ENCODE measurements around the gene CTNNA3.

GRCh38 chr10:66550351-66550750 is 1145.6 kb downstream of the CTNNA3 start:
- TF ChIP-seq CTCF (IDR thresholded peaks at IDR 0.05), result no peak
- no peak for TF ChIP-seq POLR2A (IDR thresholded peaks at IDR 0.05)

All from testis (tissue), 2 donors.